ENCODE results near the gene ITPKC.
"Not testable (repeated sequence)": the region's sequence is repeated elsewhere in the genome, so short reads cannot be mapped to it uniquely, and the experiment has no call there.

ITPKC gene

DNA sequence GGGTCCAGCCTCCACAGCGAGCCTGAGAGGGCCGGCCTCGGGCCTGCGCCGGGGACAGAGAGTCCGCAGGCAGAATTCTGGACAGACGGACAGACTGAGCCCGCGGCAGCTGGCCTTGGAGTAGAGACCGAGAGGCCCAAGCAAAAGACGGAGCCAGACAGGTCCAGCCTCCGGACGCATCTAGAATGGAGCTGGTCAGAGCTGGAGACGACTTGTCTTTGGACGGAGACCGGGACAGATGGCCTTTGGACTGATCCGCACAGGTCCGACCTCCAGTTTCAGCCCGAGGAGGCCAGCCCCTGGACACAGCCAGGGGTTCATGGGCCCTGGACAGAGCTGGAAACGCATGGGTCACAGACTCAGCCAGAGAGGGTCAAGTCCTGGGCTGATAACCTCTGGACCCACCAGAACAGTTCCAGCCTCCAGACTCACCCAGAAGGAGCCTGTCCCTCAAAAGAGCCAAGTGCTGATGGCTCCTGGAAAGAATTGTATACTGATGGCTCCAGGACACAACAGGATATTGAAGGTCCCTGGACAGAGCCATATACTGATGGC, 490 bp downstream of the ITPKC start:
- DNase-seq (ENCODE audit: low read depth): no peak

DNA sequence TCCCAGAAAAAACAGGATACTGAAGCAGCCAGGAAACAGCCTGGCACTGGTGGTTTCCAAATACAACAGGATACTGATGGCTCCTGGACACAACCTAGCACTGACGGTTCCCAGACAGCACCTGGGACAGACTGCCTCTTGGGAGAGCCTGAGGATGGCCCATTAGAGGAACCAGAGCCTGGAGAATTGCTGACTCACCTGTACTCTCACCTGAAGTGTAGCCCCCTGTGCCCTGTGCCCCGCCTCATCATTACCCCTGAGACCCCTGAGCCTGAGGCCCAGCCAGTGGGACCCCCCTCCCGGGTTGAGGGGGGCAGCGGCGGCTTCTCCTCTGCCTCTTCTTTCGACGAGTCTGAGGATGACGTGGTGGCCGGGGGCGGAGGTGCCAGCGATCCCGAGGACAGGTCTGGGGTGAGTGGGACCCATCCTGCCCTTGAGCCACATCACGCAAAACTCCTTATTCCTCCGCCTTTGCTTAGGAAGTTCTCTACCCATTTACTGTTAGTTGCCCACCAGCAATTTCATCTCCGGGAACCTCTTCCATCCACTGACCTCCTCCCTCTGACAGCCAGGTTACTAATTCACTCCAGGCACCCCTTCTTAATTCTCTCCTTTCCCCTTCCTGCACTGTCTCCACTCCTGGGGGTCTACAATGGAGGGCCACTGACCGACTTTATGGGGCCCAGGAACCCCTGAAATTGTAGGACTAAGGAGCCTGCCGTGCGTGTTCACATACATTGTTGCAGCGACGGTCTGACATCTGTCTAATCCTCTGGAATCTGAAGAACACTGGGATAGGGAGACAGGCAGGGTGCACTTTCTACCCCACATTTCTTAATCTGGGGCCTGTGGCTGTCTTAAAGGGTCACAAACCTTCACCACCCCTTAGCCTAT, 1.2 kb downstream of the ITPKC start:
- no peak for DNase-seq (ENCODE audit: low read depth)

DNA sequence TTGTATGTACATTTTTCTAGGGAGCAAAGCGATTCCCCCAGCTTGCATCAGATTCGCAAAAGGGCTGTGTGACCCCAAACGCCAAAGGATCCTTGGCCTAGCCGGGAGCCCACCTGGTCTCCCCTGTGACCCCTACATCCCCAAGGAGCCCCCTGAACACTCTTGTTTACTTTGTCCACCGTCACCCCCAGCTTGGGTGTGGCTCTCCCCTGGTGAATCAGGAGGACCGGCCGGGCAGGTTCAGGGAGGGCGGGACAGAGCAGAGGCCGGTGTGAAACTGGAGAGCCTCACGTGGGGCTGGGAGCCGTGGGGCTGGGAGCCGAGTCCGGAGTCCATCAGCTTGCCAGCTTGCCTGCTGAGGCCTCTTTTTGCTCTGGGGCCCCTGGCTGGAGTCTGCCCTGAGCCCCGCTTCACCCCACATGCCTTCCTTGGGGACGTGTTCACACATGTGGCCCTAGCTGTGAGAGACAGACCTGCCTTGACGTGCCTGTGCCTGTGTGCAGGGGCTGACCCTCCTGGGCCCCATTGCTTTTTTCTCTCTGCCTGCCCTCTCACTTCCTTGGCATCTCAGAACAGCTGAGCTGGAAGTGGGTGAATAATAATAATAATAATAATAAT, 2.0 kb downstream of the ITPKC start:
- no peak for DNase-seq (ENCODE audit: low read depth)

DNA sequence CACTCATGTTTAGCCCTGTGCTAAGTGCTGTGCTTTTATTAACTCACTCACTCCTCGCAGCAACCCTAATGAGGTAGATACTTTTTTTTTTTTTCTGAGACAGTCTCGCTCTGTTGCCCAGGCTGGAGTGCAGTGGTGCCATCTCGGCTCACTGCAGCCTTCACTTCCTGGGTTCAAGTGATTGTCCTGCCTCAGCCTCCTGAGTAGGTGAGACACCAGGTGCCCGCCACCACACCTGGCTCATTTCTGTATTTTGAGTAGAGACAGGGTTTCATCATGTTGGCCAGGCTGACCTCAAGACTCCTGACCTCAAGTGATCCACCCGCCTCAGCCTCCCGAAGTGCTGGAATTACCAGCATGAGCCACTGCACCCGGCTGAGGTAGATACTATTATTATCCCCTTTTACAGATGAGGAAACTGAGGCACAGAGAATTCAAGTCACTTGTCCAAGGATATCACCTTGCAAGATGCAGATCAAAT, 2.5 kb downstream of the ITPKC start:
- DNase-seq (ENCODE audit: low read depth): no peak

DNA sequence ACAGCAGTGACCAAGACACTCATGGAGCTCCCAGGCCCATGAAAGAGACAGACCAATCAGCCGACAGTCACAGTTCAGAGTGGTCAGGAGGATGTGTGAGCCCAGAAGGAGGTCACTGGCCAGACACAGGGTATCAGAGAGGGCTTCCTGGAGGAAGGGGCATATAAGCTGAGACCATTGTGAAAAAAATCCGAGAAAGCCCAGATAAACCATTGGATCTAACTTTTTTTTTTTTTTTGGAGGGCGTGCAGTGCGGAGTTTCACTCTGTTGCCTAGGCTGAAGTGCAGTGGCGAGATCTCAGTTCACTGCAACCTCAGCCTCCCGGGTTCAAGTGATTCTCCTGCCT, 4.2 kb downstream of the ITPKC start:
- no peak for DNase-seq (ENCODE audit: low read depth)

DNA sequence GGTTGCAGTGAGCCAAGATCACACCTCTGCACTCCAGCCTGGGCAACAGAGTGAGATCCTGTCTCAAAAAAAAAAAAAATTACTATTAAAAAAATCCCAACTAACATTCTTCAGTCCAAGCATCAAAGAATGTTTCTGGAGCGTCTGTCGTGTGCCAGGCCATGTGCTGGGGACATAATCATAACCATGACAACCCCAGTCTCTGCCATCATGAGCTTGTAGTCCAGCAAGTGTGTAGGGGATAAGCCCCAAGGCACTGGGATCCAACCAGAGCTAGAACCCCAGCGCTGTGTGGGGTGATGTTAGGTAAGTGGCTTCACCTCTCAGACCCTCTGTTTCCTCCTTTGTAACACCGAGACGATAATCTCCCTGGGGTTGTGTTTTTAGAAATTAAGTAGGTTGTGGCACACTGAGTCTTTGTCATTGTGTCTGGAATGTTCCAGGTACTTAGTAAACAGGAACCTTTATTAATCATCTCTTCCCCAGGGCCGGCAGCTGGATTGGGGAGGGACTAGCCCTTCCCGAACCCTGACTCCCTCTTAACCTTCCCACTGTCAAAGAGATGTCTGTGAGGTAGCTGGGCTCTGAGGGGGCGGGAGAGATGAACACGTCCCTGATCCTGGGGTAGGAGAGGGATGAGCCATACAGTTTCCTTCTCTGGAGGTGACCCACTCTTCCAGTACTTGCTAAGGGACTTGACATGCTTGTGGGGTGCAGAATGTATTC, 5.2 kb downstream of the ITPKC start:
- no peak for DNase-seq (ENCODE audit: low read depth)

DNA sequence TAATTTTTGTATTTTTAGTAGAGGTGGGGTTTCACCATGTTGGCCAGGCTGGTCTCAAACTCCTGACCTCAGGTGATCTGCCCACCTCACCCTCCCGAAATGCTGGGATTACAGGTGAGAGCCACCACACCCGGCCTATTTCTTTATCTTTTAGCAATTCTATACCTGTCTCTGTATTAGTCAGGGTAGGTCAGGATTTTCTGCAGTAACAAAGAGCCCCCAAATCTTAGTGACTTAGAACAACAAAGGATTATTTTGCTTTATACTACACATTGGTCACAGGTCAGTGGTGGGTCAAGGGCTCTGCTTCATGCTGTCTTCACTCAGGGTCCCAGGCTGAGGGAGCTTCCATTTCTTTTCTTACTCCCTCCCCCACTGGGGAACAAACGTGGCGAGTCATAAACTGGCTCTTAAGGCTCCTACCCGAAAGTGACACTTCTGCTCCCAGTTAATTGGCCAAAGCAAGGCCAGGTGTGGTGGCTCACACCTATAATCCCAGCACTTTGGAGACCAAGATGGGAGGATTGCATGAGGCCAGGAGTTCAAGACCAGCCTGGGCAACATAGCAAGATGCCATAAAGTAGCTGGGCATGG, 6.8 kb downstream of the ITPKC start:
- DNase-seq (ENCODE audit: low read depth): no peak

DNA sequence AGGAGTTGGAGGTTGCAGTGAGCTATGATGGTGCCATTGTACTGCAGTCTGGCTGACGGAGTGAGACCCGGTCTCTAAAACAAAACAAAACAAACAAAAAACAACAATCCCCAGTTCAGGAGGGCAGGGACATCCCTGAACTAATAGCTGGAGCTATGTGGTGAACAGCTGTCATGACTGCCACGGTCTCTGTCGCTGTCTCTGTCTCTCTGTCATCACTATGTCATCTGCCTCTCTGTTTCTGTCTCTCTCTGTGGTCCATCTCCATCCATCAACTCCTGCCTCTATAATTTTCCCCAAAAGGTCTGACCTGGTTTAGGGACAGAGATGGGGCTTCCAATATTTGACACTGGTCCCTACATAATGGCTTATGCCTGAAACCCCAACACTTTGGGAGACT, 7.4 kb downstream of the ITPKC start:
- DNase-seq (ENCODE audit: low read depth): no peak

DNA sequence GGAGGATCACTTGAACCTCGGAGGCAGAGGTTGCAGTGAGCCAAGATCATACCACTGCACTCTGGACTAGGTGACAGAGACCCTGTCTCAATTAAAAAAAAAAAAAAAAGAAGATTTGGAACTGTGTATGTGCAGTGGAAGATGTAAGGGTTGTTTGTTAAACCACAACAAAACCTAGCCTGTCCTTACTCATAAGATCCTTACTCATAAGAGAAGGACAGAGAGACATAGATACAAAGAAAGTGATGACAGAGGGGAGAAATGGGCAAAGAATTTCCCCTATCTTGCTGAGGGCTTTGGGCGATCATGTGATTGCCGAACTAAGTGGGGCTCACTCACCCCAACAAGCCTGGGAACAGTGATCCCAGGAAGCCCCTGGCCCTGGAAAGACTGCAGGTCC, 7.9 kb downstream of the ITPKC start:
- no peak for DNase-seq (ENCODE audit: low read depth)

DNA sequence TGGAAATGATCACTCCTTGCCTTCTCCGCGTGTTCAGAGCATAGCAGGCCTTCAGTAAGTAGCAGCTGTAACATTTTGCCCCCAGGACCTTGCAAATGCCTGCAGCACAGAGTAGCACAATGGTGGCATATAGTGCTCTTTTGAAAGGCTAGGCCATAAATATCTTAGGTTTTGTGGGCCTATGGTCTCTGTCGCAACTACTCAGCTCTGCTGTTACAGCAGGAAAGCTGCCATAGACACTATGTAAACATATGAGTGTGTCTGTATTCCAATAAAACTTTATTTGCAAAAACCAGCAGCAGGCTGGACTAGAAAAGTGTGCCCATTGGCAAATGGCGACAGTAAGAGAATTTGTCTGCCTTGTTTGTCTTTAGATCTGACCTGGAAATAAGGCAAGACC, 9.4 kb downstream of the ITPKC start:
- DNase-seq (ENCODE audit: low read depth): no peak

DNA sequence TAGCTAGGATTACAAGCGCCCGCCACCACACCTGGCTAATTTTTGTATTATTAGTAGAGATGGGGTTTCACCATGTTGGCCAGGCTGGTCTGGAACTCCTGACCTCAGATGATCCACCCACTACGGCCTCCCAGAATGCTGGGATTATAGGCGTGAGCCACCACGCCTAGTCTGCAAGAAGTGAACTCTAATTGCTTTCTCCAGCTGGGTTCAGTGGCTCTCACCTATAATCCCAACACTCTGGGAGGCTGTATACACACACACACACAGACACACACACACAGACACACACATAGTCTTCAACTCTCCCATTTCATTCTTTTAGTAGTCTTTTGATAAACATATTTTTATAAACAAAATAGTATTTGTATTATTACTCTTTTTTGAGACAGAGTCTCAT, 13.2 kb downstream of the ITPKC start:
- not testable (repeated sequence) for DNase-seq (ENCODE audit: low read depth)

DNA sequence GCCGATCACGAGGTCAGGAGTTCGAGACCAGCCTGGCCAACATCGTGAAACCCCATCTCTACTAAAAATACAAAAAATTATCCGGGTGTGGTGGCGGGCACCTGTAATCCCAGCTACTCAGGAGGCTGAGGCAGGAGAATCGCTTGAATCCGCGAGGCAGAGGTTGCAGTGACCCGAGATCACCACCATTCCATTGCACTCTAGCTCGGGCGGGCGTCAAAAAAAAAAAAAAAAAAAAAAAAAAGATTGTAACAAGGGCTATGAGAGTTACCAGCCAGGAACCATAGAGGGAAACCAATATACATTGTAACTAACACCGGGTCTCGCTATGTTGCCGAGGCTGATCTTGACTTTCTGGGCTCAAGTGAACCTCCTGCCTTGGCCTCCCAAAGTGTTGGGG, 15.4 kb downstream of the ITPKC start:
- DNase-seq (ENCODE audit: low read depth): not testable (repeated sequence)

DNA sequence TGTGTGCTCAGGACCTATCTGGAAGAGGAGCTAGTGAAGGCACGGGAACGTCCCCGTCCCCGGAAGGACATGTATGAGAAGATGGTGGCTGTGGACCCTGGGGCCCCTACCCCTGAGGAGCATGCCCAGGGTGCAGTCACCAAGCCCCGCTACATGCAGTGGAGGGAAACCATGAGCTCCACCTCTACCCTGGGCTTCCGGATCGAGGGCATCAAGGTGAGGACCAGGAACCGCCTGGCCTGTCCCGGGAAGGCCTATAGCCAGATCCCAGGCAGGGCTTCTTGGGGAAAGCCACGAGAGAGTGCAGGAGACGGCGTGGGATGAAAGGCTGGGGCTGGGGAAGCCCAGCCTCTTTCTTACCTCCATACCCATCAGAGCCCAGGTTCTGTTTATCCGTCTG, 16.2 kb downstream of the ITPKC start:
- DNase-seq (ENCODE audit: low read depth): no peak

DNA sequence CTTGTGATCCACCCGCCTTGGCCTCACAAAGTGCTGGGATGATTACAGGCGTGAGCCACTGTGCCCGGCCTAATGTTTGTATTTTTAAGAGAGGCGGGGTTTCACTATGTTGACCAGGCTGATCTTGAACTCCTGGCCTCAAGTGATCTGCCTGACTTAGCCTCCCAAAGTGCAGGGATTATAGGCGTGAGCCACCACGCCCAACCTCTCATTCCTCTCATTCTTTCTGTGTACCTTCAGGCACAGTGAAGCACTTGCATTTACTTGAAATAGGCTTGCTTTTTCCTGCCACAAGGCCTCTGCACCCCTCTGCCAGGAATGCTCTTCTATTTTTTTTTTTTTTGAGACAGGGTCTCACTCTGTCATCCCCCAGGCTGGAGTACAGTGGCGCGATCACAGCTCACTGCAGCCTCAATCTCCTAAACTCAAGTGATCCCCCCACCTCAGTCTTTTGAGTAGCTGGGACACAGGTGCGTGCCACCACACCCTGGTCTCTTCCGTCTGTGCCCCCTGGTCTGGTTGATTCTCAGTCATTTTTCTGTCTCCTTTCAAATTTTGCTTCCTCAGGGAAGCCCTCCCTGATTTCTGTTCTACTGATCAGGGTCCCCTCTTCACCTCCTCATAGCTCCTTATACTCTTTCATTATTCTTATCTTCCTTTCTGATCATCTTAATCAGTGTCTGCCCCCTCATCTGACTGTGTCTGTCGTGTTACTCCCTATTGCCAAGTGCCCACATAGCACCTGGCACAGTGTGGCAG, 18.3 kb downstream of the ITPKC start:
- DNase-seq (ENCODE audit: low read depth): no peak

DNA sequence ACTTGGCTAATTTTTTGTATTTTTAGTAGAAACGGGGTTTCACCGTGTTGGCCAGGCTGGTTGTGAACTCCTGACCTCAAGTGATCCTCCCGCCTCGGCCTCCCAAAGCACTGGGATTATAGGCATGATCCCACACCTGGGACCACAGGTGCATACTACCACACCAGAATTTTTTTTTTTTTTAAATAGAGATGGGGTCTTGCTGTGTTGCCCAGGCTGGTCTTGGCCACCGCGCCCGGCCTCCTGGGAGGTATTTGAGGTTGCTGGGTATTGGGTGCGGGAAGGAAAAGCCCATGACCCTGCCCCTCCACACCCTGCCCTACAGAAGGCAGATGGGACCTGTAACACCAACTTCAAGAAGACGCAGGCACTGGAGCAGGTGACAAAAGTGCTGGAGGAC, 19.7 kb downstream of the ITPKC start:
- DNase-seq (ENCODE audit: low read depth): no peak

DNA sequence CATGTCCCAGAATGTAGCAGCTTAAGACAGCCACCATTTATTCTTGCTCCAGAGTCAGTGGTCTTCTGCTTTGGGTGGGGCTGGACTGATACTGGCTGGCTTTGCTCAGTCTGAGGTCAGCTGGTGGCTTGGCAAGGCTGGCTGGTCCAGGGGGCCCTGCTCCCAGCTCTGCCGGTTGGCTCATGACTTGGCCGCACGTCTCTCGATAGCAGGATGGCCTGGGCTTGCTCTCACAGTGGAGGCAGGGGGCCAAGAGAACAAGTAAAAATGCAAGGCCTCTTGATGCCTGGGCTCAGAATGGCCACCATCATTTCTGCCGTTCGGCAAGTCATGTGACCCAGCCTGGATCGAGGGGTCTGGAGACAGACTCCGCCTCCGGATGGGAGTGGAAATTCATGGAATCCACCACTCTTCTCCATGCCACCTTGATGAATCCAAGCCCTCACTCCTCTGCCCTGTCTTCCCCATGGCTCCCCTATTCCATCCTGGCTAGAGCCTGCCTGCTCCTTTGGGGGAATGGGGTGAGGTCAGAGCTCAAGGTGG, 20.3 kb downstream of the ITPKC start:
- no peak for DNase-seq (ENCODE audit: low read depth)

DNA sequence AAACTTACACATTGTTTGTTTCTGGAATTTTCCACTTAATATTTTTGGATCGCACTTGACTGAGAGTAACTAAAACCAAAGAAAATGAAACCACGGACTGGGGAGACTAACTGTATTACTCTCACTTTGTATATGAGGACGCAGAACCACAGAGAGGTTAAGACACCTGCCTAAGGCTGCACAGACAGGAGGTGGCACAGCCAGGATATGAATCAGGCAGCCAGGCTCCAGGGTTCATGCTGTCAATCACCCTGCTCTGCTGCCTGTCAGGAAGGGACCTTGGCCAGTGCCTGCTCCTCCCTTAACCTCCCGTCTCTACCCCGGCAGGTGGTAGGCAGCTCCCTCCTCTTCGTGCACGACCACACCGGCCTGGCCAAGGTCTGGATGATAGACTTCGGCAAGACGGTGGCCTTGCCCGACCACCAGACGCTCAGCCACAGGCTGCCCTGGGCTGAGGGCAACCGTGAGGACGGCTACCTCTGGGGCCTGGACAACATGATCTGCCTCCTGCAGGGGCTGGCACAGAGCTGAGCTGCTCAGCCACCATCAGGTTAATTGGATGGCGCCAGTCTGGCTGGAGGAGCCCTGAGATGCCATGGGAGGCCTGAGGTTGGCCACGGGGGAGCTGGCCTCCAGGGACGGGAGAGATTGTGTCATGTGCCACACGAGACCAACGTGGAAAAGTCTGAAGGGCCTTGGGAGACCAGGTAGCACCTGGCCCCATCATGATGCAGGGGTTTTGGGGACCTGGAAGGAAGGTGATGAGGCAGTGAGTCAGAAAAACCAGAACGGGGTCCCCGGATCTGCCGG, 22.3 kb downstream of the ITPKC start:
- no peak for DNase-seq (ENCODE audit: low read depth)

DNA sequence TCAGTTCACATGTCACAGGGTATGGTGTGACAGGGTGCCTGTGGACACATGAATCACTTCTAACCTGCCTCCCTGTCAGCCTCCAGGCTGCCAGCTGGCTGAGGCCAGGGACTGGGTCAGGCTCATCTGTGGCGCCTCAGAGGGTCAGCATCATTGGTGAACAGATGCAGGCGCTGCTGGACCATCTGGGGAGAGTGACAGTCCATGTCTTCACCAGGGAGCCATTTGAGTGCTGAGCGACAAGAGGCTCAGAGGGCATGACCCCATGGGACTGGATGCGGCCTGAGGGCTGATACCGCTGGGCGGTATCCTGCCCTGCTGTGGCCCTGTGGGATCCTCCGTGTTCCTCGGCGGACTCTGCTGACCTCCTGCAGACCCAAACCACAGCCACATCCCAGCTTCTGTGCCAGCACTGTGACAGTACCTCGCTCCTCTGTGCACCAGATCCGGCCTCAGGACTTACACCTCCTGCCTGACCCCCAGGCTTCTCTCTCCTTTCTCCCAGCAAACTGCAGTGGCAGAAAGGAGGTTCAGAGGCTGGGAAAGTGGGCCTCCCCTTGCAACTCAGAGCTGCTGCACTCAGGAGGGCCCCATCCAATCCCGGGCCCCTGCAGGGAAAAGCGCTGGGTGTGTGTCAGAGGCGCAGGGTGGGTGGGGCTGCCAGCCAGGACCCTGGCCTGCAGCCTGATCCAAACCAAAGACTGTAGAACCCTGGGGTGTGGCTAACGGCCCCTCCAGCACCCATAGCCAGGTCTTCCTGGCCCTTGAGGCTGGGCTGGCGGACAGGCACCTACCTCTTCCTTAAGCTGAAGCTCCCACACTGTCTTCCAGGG, 23.2 kb downstream of the ITPKC start:
- DNase-seq (ENCODE audit: low read depth): no peak

DNA sequence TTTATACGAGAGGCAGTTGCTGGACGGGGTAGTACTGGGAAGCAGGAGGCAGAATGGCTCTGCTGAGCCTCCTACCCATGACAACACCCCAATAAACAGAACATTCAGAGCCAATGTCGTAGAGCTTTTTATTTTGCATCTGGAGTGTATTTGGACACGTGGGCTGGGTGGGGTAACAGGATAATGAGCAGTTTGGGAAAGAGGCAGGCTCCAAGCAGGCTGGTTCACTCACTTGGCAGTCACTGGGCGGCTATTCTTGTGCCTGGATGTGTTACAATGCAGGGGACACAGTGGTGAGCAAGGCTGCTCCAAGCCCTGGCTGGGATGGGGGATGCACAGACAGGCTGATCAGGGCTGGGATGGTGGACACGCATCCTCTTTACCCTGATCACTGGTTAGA, 23.8 kb downstream of the ITPKC start:
- DNase-seq (ENCODE audit: low read depth): no peak

All from stimulated activated CD8-positive, alpha-beta memory T cell treated with anti-CD3 and anti-CD28 coated beads, Interleukin-12 subunit alpha, Interleukin-12 subunit beta, amount 100 ng/mL, for 1 hour (primary cell).